Measurements from ENCODE around the gene GAL3ST1. TPM values are rescaled to one million over a fixed set of nuclear protein-coding genes. Genes with fewer than 3 reads are reported as not detected.
"Not testable (repeated sequence)": the region's sequence is repeated elsewhere in the genome, so short reads cannot be mapped to it uniquely, and the experiment has no call there.

GAL3ST1 gene
- total RNA-seq, 1 donor from 2014 or later, result not detected

DNA sequence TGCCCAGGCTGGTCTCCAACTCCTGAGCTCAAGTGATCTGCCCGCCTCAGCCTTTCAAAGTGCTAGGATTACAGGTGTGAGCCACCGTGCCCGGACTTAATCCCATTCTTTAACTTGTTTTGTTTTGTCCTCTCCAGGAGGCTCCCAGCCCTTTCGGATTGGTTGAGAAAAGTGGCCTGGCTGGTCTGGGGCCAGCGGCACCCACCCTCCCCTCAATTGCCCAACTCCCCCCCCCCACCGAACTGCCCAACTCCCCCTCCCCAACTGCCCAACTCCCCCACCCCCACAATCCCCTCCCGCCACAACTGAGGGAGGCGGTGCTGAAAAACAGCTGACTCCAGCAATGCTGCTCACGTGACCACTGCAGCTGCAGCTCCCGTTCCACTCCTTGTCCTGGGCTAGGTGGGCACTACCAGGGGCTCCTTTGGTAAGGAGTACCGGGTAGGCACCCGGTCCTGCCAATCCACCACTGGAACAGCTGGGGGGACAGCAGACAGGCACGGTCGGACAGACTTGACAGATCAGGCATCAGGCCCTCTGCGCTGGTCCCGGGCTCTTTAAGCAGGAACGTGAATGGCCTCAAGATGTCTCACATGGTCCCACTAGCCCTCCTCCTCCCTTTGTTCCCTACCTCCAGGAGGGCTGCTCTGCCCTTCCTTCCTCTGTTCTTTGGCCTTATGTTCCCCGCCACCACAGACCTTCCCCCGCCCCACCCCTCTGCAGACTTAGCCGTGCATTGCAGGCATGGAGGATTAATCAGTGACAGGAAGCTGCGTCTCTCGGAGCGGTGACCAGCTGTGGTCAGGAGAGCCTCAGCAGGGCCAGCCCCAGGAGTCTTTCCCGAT, 32.2 kb upstream of the GAL3ST1 start, which contains the start of gene TCN2:
TCN2 (plus strand) TSS at position 720 of the 845 bp plus-strand sequence. CDS start 158 bp downstream, outside the sequence.
- Mint-ChIP-seq H3K27ac (peak within 1 kb of the TSS; percentile 85), H3K4me1 (peaks cover 47% of the 10 kb centered on the region)
- intact Hi-C loops (cut with micrococcal nuclease), result loop anchor here (2.0 kb wide), 1 partner anchor 14 kb away; no protein-coding TSS in a partner anchor

DNA sequence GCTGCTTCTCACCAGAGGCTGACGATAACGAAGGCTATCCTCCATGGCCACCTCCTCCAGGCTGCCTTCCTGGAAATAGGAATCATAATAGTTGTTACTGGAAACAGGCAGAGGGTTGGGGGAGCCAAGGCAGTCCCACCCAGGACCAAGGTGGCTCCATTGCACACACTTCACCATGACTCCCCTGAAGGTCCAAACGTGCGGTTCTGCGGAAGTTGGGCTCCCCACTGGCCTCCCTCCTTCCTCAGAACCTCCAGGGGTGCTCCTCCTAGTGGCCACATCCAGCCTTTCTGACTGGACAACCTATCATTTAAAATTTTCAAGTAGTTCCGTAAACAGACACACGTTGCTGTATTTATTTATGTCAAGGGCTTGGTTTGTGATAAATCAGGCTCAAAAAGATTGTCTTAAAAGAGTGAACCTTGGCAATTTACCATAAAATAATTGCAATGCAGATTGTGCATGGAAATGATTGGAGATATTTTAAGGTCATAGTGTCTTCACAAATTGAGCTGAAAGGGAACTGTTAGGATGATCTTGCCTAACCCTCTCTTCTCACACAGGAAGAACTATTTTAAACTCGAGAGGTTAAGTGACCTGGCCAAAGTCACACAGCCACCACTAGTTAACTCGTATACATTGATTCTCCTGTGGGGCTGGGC, 31.1 kb upstream of the GAL3ST1 start:
- Mint-ChIP-seq H3K27me3 (no peaks in the 10 kb centered on the region), H3K4me3 (peak overlapping the region; percentile 30), H3K27ac (no peak overlapping the region), H3K4me1 (peaks cover 47% of the 10 kb centered on the region), H3K36me3 (ENCODE audit: low read depth) (no peaks in the 10 kb centered on the region), H3K9me3 (no peaks in the 10 kb centered on the region)
- DNase-seq, result peak; percentile 83
- intact Hi-C loops (cut with micrococcal nuclease), result loop anchor here (2.0 kb wide), 1 partner anchor 13 kb away; no protein-coding TSS in a partner anchor

More for the DNA sequence above, 32.2 kb upstream of the GAL3ST1 start, which contains the start of gene TCN2:
- H3K27me3 Mint-ChIP-seq, result no peaks in the 10 kb centered on the region
- peak; percentile 78 for DNase-seq
- peak within 1 kb of the TSS; percentile 86 for H3K4me3 Mint-ChIP-seq
- H3K9me3 Mint-ChIP-seq, result no peaks in the 10 kb centered on the region
- H3K36me3 Mint-ChIP-seq (ENCODE audit: low read depth), result no peaks in the 10 kb centered on the region

DNA sequence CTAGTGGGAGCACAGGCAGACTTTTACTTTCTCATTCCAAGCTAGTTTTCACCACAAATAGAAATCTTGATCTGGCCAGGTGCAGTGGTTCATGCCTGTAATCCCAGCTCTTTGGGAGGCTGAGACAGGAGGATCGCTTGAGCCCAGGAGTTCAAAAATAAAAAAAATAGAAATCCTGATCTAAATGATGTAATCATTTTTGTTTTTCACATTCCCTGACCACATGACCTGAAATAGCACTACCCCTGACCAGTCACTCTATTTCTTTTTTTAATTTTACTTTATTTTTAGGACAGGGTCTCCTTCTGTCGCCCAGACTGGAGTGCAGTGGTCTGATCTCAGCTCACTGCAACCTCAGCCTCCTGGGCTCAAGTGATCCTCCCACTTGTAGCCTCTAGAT, 30.3 kb upstream of the GAL3ST1 start:
- intact Hi-C loops (cut with micrococcal nuclease), result no loop called here
- H3K27ac Mint-ChIP-seq, result no peak overlapping the region

DNA sequence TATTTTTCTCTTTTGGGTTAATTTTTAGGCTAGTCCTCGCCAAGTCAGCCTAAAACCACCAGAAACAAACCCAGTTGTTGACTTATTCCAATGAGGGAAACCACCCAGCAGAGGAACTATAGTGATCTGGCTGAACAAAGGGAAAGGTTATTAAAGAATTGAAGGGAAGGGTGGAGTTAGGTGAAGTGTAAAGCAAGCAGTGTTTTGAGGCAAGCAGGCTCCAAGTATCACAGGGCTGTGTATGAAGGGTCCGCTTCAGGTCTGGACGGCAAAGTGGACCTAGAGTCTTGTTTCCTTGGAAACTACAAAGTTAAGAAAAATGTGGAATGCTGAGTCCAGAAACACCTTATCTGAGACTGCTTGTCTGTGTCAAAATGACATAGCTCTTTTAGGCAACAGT, 29.3 kb upstream of the GAL3ST1 start:
- Mint-ChIP-seq H3K27ac (no peak overlapping the region), H3K4me1 (peaks cover 33% of the 10 kb centered on the region), H3K27me3 (peaks cover 3% of the 10 kb centered on the region), H3K36me3 (ENCODE audit: low read depth) (no peaks in the 10 kb centered on the region), H3K4me3 (no peak overlapping the region), H3K9me3 (no peaks in the 10 kb centered on the region)
- DNase-seq, result no peak
- intact Hi-C loops (cut with micrococcal nuclease), result no loop called here

More for the DNA sequence above, 30.3 kb upstream of the GAL3ST1 start:
- Mint-ChIP-seq H3K36me3 (ENCODE audit: low read depth) (no peaks in the 10 kb centered on the region), H3K4me3 (no peak overlapping the region), H3K9me3 (no peaks in the 10 kb centered on the region), H3K4me1 (peaks cover 41% of the 10 kb centered on the region), H3K27me3 (peaks cover 3% of the 10 kb centered on the region)
- DNase-seq, result no peak

DNA sequence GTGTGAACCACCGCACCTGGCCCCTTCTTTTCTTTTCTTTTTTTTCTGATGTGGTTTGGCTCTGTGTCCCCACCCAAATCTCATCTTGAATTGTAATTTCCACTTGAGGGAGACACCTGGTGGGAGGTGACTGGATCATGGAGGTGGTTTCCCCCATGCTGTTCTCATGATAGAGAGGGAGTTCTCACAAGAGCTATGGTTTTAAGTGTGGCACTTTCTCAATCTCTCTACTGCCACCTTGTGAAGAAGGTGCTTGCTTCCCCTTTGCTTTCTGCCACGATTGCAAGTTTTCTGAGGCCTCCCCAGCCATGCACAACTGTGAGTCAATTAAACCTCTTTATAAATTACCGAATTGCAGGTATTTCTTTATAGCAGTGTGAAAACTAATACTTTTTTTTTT, 27.6 kb upstream of the GAL3ST1 start:
- Mint-ChIP-seq H3K9me3 (no peaks in the 10 kb centered on the region), H3K4me1 (peaks cover 16% of the 10 kb centered on the region), H3K27ac (peak overlapping the region; percentile 52), H3K27me3 (peaks cover 3% of the 10 kb centered on the region), H3K4me3 (no peak overlapping the region), H3K36me3 (ENCODE audit: low read depth) (no peaks in the 10 kb centered on the region)
- intact Hi-C loops (cut with micrococcal nuclease), result no loop called here
- DNase-seq, result peak; percentile 73

DNA sequence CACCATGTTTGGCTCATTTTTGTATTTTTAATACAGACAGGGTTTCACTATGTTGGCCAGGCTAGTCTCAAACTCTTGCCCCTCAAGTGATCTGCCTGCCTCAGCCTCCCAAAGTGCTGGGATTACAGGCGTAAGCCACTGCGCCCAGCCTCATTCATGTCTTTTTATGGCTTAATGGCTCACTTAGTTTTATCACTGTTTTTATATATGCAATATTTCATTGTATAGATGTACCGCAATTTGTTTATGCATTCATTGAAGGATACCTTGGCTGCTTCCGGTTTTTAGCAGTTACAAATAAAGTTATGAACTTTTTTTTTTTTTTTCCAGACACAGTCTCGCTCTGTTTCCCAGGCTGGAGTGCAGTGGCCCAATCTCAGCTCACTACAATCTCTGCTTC, 27.0 kb upstream of the GAL3ST1 start:
- no peak for DNase-seq
- no peaks in the 10 kb centered on the region for H3K9me3 Mint-ChIP-seq
- H3K36me3 Mint-ChIP-seq (ENCODE audit: low read depth), result no peaks in the 10 kb centered on the region
- peaks cover 3% of the 10 kb centered on the region for H3K27me3 Mint-ChIP-seq
- intact Hi-C loops (cut with micrococcal nuclease), result no loop called here
- peaks cover 12% of the 10 kb centered on the region for H3K4me1 Mint-ChIP-seq
- no peak overlapping the region for H3K4me3 Mint-ChIP-seq
- H3K27ac Mint-ChIP-seq, result no peak overlapping the region

DNA sequence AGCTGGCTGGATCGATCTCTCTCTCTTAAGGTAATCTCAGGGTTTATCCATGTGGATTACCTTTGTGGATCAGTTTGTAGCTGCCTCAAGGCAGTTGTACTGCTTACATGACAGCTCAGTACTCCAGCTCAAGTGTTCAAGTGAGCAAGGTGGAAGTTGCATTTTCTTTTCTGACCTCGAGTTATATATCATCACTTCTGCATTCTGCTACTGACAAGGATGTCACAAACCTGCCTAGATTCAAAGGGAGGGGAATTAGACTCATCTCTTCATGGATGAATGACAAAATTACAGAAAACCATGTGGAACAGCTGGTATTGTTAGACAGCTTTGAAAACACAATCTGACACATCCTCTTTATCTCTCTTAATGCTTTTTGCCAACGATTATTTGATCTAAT, 26.5 kb upstream of the GAL3ST1 start:
- no peaks in the 10 kb centered on the region for H3K36me3 Mint-ChIP-seq (ENCODE audit: low read depth)
- peaks cover 3% of the 10 kb centered on the region for H3K27me3 Mint-ChIP-seq
- H3K4me3 Mint-ChIP-seq, result no peak overlapping the region
- H3K27ac Mint-ChIP-seq, result no peak overlapping the region
- H3K4me1 Mint-ChIP-seq, result peaks cover 12% of the 10 kb centered on the region
- intact Hi-C loops (cut with micrococcal nuclease), result no loop called here
- no peak for DNase-seq
- no peaks in the 10 kb centered on the region for H3K9me3 Mint-ChIP-seq

DNA sequence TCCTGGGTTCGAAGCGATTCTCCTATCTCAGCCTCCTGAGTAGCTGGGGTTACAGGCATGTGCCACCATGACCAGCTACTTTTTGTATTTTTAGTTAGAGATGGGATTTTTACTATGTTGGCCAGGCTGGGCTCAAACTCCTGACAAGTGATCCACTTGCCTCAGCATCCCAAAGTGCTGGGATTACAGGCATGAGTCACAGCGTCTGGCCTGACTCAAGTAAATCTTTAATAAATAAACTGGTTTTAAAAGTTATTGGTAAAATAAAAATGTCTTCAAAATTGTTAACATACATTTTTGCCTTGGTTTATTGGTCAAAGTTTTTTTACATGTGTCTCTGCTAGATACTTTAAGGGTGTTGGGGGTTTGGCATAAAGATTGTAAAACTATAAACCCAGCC, 24.5 kb upstream of the GAL3ST1 start:
- no peak overlapping the region for H3K4me3 Mint-ChIP-seq
- no peaks in the 10 kb centered on the region for H3K36me3 Mint-ChIP-seq (ENCODE audit: low read depth)
- DNase-seq, result no peak
- H3K27me3 Mint-ChIP-seq, result peaks cover 7% of the 10 kb centered on the region
- H3K9me3 Mint-ChIP-seq, result no peaks in the 10 kb centered on the region
- H3K27ac Mint-ChIP-seq, result no peak overlapping the region
- intact Hi-C loops (cut with micrococcal nuclease), result no loop called here
- peaks cover 6% of the 10 kb centered on the region for H3K4me1 Mint-ChIP-seq

DNA sequence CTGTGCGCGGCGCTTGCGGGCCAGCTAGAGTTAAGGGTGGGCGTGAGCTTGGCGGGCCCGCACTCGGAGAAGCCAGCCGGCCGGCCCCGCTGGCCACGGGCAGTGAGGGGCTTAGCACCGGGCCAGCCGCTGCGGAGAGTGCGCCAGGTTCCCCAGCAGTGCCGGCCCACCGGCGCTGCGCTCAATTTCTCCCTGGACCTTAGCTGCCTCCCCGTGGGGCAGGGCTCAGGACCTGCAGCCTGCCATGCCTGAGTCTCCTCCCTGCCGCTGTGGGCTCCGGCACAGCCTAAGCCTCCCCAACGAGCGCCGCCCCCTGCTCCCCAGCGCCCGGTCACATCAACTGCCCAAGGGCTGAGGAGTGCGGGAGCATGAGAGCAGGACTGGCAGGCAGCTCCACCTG, 22.4 kb upstream of the GAL3ST1 start:
- DNase-seq, result no peak
- Mint-ChIP-seq H3K27me3 (peaks cover 17% of the 10 kb centered on the region), H3K4me1 (peaks cover under 1% of the 10 kb centered on the region), H3K27ac (no peak overlapping the region), H3K36me3 (ENCODE audit: low read depth) (no peaks in the 10 kb centered on the region), H3K9me3 (no peaks in the 10 kb centered on the region), H3K4me3 (no peak overlapping the region)
- intact Hi-C loops (cut with micrococcal nuclease), result no loop called here

DNA sequence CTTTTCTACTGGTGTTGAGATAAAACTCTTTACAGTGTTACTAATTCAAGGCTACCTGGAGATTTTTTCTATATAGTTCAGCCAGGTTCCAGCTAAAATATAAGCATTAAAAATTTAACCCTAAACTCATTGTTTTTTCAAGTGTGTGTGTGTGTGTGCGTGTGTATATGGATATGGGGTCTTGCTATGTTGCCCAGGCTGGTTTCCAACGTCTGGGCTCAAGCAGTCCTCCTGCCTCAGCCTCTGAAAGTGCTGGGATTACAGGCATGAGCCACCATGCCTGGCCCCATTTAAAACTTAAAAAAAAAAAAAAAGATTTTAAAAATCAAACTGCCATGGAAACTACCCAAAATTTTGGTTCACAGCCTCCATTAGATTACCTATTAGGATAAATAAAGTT, 21.7 kb upstream of the GAL3ST1 start:
- H3K27ac Mint-ChIP-seq, result no peak overlapping the region
- H3K4me3 Mint-ChIP-seq, result no peak overlapping the region
- no peaks in the 10 kb centered on the region for H3K9me3 Mint-ChIP-seq
- H3K36me3 Mint-ChIP-seq (ENCODE audit: low read depth), result no peaks in the 10 kb centered on the region
- H3K4me1 Mint-ChIP-seq, result no peaks in the 10 kb centered on the region
- no peak for DNase-seq
- peaks cover 17% of the 10 kb centered on the region for H3K27me3 Mint-ChIP-seq
- intact Hi-C loops (cut with micrococcal nuclease), result no loop called here

DNA sequence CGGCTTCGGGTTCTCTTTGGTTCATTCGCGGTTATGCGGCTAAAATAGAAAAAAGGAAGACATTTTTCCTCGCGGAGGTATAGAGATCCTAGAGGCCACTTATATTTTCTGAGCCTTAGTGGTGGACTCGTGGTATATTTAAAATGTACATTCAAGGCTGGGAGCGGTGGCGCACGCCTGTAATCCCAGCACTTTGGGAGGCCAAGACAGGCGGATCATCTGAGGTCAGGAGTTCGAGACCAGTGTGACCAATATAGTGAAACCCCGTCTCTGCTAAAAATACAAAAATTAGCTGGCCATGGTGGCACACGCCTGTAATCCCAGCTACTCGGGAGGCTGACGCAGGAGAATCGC, 17.9 kb upstream of the GAL3ST1 start:
- not testable (repeated sequence) for H3K4me3 Mint-ChIP-seq, H3K9me3 Mint-ChIP-seq, DNase-seq, H3K27ac Mint-ChIP-seq, H3K4me1 Mint-ChIP-seq
- intact Hi-C loops (cut with micrococcal nuclease), result loop anchor here (1.0 to 5.0 kb wide), 5 partner anchors 14 to 826 kb away; partner anchors contain the start of genes SLC35E4, TCN2, UQCR10 and ZMAT5
- H3K36me3 Mint-ChIP-seq (ENCODE audit: low read depth), result peaks cover 17% of the 10 kb centered on the region
- peaks cover 14% of the 10 kb centered on the region for H3K27me3 Mint-ChIP-seq

DNA sequence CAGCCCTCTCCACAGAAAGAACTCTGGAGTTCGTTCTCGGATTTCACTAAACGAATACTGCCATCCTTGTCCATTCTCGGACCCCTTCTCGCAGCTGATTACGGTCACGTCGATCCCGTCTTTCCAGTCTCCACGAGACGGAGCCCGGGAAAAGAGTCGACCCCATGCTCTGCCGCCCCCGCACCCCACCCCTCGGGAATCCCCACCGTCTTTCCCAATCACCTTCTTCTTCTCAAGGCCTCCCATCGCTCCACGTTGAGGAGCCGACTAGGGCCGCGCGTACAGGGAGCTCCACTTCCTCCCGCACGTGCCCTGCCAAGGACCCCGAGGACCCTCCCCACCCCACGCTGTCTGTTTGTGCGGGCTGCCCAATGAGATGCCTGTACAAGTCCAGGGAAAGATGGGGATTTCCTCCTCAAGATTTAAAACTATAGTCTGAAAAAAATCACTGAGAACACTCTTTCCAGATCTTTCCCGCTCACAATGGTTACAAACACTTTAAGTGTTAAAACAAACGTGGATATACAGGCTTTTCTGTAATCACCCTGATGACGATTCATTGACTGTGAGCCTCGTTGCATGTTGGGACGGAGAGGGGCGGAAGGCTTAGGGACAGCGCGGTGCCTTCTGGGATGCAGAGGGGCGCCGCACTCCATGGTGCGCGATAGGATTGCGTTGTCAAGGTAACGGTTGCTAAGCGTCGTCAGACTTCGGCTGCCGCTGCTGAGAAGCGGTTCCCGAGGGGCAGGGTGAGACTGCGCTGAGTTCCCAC, 17.3 kb upstream of the GAL3ST1 start, which contains the start of gene PES1:
PES1 (minus strand) TSS at position 323 of the 772 bp plus-strand sequence; CDS start at position 246, 77 bp downstream.
- intact Hi-C loops (cut with micrococcal nuclease), result loop anchor here (1.0 to 5.0 kb wide), 5 partner anchors 15 to 825 kb away; partner anchors contain the start of genes SLC35E4, TCN2, UQCR10 and ZMAT5
- H3K36me3 Mint-ChIP-seq (ENCODE audit: low read depth), result peaks cover 21% of the 10 kb centered on the region
- DNase-seq, result peak; percentile 98
- no peaks in the 10 kb centered on the region for H3K4me1 Mint-ChIP-seq
- no peaks in the 10 kb centered on the region for H3K9me3 Mint-ChIP-seq
- no peak within 1 kb of the TSS for H3K27ac Mint-ChIP-seq
- H3K27me3 Mint-ChIP-seq, result peaks cover 14% of the 10 kb centered on the region
- no peak within 1 kb of the TSS for H3K4me3 Mint-ChIP-seq

DNA sequence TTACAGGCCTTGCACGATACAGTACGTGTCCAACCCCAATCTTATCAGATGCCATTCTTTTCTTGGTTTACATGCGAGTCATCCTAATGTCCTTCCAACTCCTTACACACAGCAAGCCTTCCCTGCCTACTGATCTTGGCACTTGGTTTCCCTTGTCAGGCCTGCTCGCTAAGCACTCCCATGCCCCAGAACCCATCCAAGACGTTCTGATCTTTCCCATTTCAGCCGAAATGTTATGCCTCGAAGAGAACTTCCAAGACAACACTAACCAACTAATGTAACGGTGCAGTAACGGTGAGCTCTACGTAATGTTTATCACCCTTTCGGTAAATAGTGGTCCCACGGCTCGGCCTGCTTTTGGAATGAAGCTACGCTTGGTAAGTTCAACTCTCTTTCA, 16.7 kb upstream of the GAL3ST1 start:
- H3K27ac Mint-ChIP-seq, result no peak overlapping the region
- H3K36me3 Mint-ChIP-seq (ENCODE audit: low read depth), result peaks cover 26% of the 10 kb centered on the region
- H3K4me1 Mint-ChIP-seq, result no peaks in the 10 kb centered on the region
- H3K27me3 Mint-ChIP-seq, result peaks cover 14% of the 10 kb centered on the region
- DNase-seq, result no peak
- intact Hi-C loops (cut with micrococcal nuclease), result loop anchor here (5.0 kb wide), 1 partner anchor 151 kb away; no protein-coding TSS in a partner anchor
- H3K9me3 Mint-ChIP-seq, result no peaks in the 10 kb centered on the region
- H3K4me3 Mint-ChIP-seq, result no peak overlapping the region
